Stimulated activated CD4-positive, alpha-beta T cell treated with anti-CD3 and anti-CD28 coated beads, TNF-alpha, amount 100 ng/mL, for 24 hours (primary cell): Measurements from ENCODE around the gene SSU72.
"Not testable (repeated sequence)": the region's sequence is repeated elsewhere in the genome, so short reads cannot be mapped to it uniquely, and the experiment has no call there.

Experiments used
- DNase-seq, 3 experiments: peaks; one replicate each; pipeline ENCODE4 v3.0.0-alpha.2; 2020; ENCODE audit warnings: low read depth in 3 of 3

The SSU72 gene

DNA sequence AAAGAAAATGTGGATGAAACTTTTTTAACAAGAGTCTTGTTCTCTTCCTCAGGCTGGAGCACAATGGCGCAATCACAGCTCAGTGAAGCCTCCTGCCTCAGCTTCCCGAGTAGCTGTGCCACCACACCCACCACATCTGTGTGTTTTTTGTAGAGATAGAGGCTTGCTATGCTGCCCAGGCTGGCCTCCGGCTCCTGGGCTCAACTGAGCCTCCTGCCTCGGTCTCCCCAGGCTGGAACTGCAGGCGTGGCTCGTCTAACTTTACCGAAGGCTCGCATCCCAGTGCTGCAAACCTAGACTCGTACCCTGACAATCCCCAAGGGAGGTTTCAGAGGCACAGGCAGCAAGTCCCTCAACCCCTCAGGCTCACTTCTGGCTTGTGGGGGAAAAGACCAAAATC, 14.5 kb downstream of the SSU72 start:
- no peak for DNase-seq

DNA sequence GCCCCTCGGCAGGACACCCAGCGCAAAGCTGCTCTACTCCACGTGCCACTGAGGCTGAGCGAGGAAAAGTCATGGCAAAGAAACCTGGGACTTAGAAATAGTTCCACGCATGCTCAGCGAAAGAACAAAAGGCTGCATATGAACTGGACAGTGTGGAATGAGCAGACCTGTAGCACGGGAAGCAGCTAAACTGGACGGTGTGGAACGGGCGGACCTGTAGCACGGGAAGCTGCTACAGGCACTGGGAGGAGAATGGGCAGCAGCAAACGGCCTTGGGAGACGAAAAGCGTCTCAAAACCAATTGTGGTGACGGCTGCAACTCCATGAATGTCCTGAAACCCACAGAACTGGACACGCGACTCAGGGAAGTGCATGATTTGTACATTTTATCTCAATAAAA, 15.6 kb downstream of the SSU72 start:
- no peak for DNase-seq

DNA sequence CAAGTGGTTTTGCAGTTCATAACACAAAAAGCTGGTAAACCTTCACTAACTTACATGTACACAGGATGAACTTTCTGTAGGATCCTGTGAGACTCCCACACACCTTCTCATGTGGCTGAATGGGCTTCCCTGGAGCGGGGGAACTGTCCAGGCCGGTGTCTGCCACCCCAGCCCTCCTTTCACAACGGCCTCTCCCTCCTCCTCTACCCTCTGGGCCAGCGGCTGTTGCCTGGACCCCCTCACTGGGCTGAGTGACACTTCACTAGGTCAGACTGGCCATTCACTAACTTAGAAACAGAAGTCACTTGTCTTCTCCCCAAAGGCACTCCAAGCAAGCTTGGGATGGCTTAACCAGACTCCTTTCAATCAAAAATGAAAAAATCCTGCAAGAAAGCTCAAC, 16.1 kb downstream of the SSU72 start:
- no peak for DNase-seq

DNA sequence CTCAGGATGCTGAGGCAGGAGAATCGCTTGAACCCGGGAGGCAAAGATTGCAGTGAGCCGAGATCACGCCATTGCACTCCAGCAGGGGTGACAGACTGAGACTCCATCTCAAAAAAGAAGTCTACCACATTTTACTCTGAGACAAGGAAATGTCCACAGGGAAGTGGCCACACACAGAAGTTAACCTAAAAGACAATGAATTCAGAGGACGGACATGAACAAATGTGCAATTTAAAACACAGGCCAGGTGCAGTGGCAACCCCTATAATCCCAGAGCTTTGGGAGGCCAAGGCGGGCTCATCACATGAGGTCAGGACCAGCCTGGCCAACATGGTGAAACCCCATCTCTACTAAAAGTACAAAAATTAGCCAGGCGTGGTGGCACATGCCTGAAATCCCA, 17.0 kb downstream of the SSU72 start:
- DNase-seq: not testable (repeated sequence)

DNA sequence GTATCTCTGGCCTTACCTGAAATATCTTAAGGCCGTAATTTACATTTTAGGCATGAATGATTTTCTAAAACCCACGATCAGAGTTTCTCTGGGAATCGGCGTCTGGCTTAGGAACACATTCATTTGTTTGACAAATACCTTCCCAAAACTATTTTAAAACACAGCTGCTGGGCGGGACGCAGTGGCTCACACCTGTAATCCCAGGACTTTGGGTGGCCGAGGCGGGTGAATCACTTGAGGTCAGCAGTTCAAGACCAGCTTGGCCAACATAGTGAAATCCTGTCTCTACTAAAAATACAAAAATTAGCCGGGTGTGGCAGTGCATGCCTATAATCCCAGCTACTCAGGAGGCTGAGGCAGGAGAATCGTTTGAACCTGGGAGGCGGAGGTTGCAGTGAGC, 17.7 kb downstream of the SSU72 start:
- DNase-seq: not testable (repeated sequence)

DNA sequence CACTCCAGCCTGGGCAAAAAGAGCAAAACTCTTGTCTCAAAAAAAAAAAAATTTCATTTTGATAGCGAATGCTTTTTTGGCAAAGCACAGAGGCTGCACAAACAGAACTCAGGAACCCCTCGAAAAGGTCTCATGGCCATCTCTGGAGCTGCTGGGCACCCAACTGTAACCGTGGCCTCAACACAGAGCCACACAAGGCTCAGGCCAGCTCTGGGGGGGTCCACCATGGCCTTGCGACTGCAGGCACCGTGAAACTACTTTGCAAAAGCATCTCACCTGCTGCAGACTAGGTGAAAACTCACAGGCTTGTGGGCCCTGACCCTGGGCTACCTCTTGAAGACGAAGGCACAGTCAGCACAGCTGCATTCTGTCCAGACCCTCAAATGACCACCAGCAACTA, 18.2 kb downstream of the SSU72 start:
- no peak for DNase-seq

DNA sequence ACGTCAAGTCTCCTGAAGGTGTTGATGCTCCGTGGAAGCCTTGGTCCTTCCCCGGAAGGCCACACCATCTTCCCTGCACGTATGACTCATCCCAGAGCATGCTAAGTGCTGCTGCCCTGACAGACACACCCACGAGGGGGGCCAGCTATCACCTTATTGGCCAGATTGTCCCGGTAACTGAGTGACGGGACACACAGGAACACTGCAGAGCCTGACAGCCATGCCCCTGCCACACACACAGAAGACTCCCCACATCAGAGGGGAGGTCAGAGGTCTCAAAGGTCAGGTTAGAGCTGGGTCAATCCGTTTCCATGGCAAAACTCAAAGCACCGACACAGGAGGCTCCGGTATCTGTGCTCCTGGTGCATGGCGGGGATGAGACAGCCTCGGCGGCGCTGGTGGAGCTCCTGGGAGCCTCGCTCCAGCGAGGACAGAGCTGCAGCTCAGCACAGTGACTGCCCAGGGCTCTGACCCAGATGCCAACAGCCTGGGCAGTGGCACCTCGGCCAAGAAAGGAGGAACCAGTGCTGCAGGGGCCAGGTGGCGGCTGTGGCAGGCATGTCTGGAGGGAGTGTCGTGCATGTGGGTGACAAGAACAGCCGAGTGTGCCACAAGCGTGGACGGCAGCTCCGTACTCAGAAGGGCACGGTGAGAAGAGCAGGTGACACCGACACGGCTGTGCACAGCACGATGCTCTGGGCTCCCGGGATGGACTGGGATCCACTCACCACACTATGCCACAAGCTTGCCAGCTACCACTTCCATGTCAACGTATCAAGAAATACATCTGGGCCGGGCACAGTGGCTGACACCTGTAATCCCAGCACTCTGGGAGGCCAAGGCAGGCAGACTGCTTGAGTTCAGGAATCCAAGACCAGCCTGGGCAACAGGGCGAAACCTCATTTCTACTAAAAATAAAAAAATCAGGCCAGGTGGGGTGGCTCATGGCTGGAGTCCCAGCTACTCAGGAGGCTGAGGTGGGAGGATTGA, 19.4 kb downstream of the SSU72 start:
- no peak for DNase-seq

DNA sequence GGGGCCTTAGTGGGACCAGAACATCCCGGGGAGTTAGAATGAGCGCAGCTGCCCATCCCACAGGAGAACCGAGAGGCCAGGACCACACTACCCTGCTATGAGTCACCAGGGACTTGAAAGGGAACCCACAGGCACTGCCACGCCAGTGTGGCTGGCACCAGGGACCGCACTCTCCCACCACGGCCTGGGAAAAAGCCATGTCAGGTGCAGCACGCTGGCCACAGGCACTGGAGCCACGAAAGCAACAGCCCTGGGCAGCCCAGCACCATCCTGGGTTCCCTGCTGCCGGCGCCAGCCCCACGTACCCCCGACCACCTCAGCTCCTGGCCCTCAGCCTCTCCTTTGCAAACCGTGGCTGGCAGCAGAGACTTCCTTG, 20.1 kb downstream of the SSU72 start:
- DNase-seq: no peak

DNA sequence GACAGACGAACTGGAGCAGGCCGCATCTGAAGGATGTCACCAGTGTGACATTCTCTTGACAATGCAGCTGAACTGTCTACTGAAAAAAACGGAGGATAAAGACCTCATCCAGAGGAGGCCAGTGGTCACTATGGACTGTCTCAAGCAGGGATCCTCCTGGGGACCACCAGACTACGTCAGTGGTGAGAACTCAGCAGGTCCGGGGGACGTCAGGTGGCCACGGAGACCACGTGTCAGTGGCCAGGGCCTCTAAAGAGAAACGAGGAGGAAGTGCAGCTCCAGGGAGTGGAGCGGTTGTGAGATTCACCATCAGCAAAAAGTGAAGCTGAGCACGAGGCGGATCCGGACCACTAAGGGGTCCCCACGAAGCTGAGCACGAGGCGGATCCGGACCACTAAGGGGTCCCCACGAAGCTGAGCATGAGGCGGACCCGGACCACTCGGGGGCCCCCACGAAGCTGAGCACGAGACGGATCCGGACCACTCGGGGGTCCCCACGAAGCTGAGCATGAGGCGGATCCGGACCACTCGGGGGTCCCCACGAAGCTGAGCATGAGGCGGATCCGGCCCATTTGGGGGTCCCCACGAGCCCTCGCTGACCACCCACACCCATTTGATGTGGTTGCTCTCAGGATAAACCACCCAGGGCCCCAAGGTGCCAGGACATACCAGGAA, 20.7 kb downstream of the SSU72 start:
- no peak for DNase-seq

DNA sequence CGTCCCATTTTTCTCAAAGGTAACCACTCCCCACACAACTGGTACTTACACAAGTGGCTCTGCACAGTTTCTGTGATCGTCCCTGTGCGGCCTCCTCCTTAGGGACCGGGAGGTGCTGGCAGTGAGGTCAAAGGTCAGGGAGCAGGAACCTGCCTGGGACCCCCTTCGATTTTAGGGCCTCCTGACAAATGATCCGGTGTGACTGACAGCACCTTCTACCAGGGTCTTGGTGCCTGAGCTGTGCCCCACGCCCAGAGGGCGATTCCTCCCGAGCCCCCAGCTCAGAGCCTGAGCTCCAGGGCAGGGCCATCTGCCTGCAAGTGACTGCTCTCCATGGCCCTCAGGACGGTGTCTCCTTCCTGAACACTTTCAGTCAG, 22.4 kb downstream of the SSU72 start:
- no peak for DNase-seq

DNA sequence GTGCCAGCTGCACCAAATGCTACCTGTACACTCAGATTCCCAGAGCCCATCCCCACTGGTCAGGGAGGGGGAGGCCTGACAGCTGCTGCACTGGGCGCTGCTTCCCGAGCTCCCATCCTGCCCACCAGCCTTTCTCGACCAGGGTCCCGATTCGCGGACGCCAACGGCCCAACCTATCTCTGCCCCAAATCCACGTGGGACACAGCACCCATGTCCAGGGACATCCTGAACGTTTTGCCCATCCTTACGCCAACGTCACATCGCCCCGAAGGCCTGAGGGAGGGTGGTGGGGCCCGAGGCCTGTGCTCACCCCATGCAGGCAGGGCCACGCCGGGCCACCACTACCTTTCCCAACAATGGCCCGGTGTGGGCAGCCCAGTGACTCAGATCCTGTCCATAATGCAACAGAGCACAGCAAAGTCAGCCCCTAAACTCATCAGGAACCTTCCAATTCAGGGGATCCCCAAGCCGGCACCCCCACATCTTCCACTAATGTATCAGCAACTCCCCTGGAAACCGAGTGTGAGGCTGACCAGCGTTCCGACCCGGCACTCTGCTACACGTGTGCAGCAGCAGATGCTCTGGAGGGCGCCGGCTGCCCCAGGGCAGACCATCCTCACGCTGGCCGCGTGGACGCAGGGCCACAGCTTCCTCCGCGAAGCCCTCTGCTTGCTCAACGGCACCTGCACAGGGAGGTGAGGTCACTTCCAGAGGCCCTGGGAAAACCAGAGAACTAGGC, 23.0 kb downstream of the SSU72 start:
- DNase-seq: no peak

DNA sequence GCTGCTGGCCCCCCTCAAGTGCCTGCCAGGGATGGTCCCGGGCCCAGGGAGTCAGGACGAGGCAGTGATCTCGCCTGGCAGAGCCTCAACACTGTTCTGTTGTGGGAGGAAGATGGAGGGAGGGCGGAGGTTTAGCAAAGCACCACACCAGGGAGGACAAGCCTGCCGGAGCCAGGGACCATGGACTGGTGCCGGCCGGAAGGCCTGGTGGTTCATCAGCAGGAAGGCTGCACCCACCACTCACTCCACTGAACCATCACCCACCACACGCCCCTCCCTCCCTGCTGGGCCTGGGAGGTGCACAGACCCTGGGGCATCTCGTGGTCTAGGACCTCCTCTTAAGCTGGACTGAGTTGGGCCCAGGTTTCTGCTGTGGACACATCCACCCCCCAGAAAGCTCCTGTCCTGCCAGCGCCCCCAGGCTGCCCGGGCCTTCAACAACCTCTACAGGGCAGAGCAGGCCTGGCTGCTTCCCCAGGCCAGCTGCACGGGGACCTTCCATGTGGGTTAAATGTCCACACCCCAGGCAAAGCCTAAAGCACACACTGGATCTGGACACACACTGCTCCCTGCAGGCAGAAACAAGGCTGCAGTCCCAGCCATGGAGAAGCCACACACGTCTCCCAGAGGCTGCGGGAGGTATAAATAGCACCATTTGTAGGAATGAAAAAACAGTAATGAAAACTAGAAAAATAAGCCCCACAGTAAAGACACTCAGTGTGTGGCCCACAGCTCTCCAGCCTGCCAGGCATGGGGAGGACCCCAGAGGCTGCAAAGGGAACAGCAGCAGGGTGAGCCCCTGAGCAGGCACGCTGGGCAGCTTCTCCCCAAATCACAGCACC, 23.9 kb downstream of the SSU72 start:
- no peak for DNase-seq

DNA sequence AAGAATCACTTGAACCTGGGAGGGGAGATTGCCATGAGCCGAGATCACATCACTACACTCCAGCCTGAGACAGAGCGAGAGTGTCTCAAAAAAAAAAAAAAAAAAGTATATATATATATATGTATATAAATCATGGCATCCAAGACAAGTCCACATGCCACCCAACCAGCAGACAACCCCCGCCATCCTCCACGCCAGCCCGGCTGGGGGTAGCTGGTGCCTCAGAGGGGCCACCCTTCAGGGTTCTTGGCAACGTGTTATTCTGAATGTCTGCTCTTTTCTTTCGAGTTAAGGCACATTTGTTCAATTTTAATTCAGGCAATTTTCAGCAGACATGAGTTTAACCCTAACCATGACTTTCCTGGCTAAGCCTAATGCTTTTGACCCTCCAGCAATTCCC, 24.6 kb downstream of the SSU72 start:
- DNase-seq: no peak

DNA sequence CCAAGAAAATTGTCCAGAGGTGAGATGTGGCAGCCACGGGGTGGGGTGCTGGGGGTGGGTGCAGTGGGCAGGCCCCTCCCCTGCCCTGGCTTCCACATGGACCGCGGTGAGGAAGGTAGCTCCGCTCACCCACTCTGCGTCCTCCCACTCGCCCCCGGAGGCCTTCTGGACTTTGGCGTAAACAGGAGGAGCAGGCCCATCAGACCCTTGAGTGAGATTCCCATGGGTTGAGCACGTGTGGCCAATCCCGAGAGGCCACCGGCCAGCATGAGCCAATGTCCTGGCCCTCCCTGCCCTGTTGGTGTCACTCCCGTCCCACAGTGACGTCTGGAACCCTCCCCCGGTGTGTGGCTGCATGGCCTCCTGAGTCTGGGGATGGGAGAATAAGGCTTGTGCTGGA, 26.1 kb downstream of the SSU72 start:
- no peak for DNase-seq

DNA sequence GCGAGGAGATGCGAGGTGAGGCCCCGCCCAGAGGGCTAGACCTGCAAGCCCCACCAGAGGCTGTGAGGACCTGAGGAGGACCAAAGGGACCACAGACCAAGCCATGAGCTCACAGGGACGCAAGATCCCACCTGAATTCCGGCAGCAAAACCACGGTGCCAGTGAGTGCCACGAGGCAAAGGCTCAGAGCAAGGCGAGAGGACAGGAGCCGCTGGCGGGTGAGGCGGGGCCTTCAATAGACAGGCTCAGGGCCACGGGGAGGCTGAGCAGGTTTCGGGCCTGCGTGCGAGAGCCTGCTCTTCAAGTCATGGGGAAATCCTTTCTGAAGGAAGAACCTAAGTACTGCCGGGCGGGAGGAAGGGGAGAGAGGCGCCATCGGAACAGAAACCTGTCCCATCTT, 27.2 kb downstream of the SSU72 start:
- no peak for DNase-seq

DNA sequence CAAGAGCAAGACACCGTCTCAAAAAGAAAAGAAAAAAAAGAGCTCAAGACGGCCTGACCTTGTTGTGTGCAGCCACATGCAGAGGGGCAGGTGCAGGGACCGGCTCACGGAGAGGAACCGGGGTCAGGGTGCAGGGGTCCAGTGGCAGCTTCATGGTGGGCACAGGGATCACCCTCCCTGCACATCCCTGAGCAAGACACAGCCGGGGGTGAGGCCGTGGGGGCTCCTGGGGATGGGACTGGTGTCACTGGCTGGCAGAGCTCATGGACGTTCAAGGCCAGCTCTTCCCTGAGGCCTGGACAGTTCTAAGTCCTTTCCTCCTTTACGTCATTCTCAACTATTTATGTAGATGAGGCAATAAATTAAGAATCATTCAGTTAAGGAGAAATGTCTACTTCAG, 27.7 kb downstream of the SSU72 start:
- DNase-seq: no peak

DNA sequence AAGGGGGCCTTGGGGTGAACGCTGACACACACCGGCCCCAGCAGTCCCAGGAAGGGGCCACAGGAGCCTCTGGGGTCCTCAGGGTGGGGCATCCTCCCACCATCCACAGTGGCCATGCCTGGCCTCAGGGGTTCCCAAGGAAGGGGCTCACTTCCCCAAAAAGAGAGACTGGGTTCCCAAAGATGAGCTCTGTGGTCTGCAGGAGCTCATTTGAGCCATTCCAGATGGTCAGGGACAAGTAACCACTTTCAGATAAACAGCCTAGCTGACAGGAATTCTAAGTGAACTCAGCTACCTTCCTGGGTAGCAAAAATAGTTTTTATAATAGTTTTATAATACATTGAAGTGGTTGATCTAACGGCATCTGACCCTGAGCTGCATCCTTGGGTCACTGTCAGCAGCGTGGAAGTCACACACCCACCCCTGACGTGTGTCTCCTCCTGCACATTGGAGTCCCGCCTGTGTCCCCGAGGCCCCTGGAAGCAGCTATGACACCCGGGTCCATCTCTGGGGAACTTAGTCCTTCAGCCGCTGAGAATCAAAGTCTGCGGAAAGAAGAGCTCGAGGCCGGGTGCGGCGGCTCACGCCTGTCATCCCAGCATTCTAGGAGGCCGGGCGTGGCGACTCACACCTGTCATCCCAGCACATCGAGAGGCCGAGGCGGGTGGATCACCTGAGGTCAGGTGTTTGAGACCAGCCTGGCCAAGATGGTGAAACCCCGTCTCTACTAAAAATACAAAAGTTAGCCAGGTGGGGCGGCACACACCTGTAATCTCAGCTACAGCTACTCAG, 28.5 kb downstream of the SSU72 start:
- no peak for DNase-seq

DNA sequence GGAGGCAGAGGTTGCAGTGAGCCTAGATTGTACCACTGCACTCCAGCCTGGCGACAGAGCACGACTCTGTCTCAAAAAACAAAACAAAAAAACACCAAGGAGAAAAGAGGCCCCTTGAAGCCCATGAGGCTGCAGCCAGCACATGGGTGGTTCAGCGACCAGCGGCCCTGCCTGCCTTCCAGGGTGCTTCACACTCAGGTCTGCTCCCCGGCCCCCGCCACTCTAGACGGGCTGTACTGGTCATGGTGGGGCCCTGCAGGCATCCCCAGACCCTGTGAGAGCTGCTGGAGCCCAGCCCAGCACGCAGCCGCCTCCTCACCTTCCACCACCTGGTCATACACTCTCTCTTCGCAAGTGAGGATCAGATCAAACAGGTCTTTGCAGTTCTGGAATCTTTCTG, 30.1 kb downstream of the SSU72 start:
- no peak for DNase-seq

DNA sequence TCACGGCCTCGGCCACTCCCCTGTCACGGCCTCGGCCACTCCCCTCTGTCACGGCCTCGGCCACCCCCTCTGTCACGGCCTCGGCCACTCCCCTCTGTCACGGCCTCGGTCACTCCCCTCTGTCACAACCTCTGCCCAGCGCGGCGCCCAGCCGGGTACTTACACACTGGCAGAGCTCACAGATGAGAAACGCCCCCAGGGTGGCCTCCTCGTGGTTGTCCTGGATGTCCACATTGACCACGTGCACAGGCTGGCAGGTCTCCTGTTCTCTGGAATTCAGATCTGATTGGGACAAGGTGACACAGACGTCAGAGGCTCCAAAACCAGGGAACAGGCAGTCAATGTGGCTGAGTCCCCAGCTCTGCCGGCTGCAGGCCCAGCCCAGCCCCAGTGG, 31.0 kb downstream of the SSU72 start:
- DNase-seq: no peak

DNA sequence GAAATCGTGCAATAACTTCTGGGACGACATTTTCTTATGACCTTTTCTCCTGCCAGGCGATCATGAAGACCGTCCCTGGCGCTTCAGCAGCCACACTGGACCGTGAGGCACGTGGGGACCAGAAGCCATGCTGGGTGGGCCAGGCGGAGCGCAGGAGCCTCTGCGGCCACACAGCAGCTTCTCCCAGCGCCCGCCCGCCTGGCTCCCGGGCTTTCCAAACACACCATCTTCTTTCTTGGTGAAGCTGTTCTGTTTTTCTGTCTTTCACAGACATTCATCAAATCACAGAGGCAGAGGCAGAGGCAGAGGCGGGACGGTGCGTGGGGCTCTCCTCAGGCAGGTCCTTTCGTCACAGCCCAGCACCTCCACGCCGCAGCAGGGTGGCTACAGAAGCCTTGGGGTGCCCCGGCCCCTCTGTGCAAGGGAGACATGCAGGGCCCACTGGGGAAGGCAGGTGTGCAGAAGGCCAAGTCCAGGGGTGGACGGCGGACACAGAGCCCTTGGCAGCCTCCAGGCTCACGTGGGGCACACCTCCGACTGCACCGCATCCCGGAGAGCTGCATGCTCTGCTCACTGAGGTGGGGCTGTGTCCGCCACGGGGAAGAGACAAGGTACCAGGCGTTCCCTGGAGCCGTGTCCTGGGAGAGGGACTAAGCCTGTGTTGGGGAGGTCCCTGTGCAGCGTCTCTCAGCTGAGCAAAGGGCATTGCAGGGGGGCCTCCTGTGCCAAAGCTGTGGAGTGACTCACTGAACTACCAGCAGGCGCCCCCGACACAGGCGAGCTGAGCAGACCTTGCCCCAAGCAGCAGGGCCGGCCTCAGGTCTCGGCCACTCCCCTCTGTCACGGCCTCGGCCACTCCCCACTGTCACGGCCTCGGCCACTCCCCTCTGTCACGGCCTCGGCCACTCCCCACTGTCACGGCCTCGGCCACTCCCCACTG, 31.6 kb downstream of the SSU72 start:
- no peak for DNase-seq
